HG03457 (cell line): Measurements from ENCODE around the gene SCN3B.

ENCODE experiments used
- ATAC-seq: cut with Tn5 transposase; IDR thresholded peaks from one replicate; pipeline ENCODE4 v1.9.1; 2021; ENCODE audit warnings: moderate number of reproducible peaks; ENCODE audit not compliant: unreplicated experiment

The SCN3B gene

GRCh38 chr11:123601743-123602142 lies 52.7 kb downstream of the SCN3B start:
- ATAC-seq: no peak

GRCh38 chr11:123601136-123601535 lies 53.3 kb downstream of the SCN3B start:
- no peak for ATAC-seq

- no peak for ATAC-seq
Measured at GRCh38 chr11:123597859-123598258, 56.6 kb downstream of the SCN3B start.

GRCh38 chr11:123594921-123595320 lies 59.5 kb downstream of the SCN3B start:
- ATAC-seq: no peak

GRCh38 chr11:123594188-123594901 lies 60.1 kb downstream of the SCN3B start:
- no peak for ATAC-seq

GRCh38 chr11:123593570-123593969 lies 60.9 kb downstream of the SCN3B start:
- no peak for ATAC-seq

- no peak for ATAC-seq
Measured at GRCh38 chr11:123590296-123590912, 64.0 kb downstream of the SCN3B start.

GRCh38 chr11:123588864-123589262 lies 65.6 kb downstream of the SCN3B start:
- ATAC-seq: no peak

GRCh38 chr11:123588117-123588863 lies 66.1 kb downstream of the SCN3B start:
- no peak for ATAC-seq

GRCh38 chr11:123587559-123587958 lies 66.9 kb downstream of the SCN3B start:
- ATAC-seq: no peak

GRCh38 chr11:123587044-123587443 lies 67.4 kb downstream of the SCN3B start:
- no peak for ATAC-seq

- no peak for ATAC-seq
Measured at GRCh38 chr11:123586568-123586967, 67.9 kb downstream of the SCN3B start.

GRCh38 chr11:123585706-123586105 lies 68.7 kb downstream of the SCN3B start:
- no peak for ATAC-seq

- ATAC-seq: no peak
Measured at GRCh38 chr11:123585206-123585605, 69.2 kb downstream of the SCN3B start.

- ATAC-seq: no peak
Measured at GRCh38 chr11:123584737-123585136, 69.7 kb downstream of the SCN3B start.

- ATAC-seq: no peak
Measured at GRCh38 chr11:123584186-123584585, 70.2 kb downstream of the SCN3B start.

- no peak for ATAC-seq
Measured at GRCh38 chr11:123582992-123583504, 71.4 kb downstream of the SCN3B start.

GRCh38 chr11:123581651-123582399 lies 72.6 kb downstream of the SCN3B start:
- ATAC-seq: no peak

GRCh38 chr11:123580557-123581275 lies 73.7 kb downstream of the SCN3B start:
- ATAC-seq: no peak

- ATAC-seq: no peak
Measured at GRCh38 chr11:123580137-123580536, 74.3 kb downstream of the SCN3B start.

GRCh38 chr11:123579482-123579812 lies 75.0 kb downstream of the SCN3B start:
- no peak for ATAC-seq
